Stimulated activated CD4-positive, alpha-beta T cell treated with anti-CD3 and anti-CD28 coated beads, TNF-alpha, amount 100 ng/mL, for 4 hours (primary cell): ENCODE data around the gene KCNIP1.

Experiments used
- DNase-seq, 3 experiments: peaks; one replicate each; pipeline ENCODE4 v3.0.0-alpha.2; 2020; ENCODE audit warnings: low read depth in 3 of 3

KCNIP1 gene

GRCh38 chr5:170503990-170504596 lies at the start of gene KCNIP1:
Gene KCNIP1 (plus strand): TSS chr5:170504020.
- no peak for DNase-seq

- no peak for DNase-seq
These were observed 40.4 kb upstream of the KCNIP1 start for GRCh38 chr5:170463426-170463825.

- no peak for DNase-seq
These were observed 39.3 kb upstream of the KCNIP1 start for GRCh38 chr5:170464280-170465127.

GRCh38 chr5:170466553-170466952 lies 37.3 kb upstream of the KCNIP1 start:
- DNase-seq: no peak

- peak in 1 of 3 experiments; percentile 5 for DNase-seq
These were observed 36.7 kb upstream of the KCNIP1 start for GRCh38 chr5:170466988-170467707.

- DNase-seq: no peak
These were observed 35.1 kb upstream of the KCNIP1 start for GRCh38 chr5:170468633-170469285.

GRCh38 chr5:170469414-170469813 lies 34.4 kb upstream of the KCNIP1 start:
- no peak for DNase-seq

- no peak for DNase-seq
These were observed 33.5 kb upstream of the KCNIP1 start for GRCh38 chr5:170470275-170470674.

- no peak for DNase-seq
These were observed 32.9 kb upstream of the KCNIP1 start for GRCh38 chr5:170470808-170471404.

GRCh38 chr5:170471551-170472178 lies 32.2 kb upstream of the KCNIP1 start:
- no peak for DNase-seq

GRCh38 chr5:170473642-170474041 lies 30.2 kb upstream of the KCNIP1 start:
- DNase-seq: no peak

GRCh38 chr5:170474489-170475274 lies 29.1 kb upstream of the KCNIP1 start:
- DNase-seq: no peak

GRCh38 chr5:170475294-170476000 lies 28.4 kb upstream of the KCNIP1 start:
- no peak for DNase-seq

GRCh38 chr5:170476704-170477103 lies 27.1 kb upstream of the KCNIP1 start:
- no peak for DNase-seq

- DNase-seq: no peak
These were observed 25.9 kb upstream of the KCNIP1 start for GRCh38 chr5:170477906-170478305.

GRCh38 chr5:170478306-170478705 lies 25.5 kb upstream of the KCNIP1 start:
- no peak for DNase-seq

GRCh38 chr5:170479484-170479883 lies 24.3 kb upstream of the KCNIP1 start:
- DNase-seq: no peak

- DNase-seq: no peak
These were observed 23.6 kb upstream of the KCNIP1 start for GRCh38 chr5:170480260-170480659.

- DNase-seq: no peak
These were observed 22.0 kb upstream of the KCNIP1 start for GRCh38 chr5:170481849-170482248.

GRCh38 chr5:170482511-170482910 lies 21.3 kb upstream of the KCNIP1 start:
- DNase-seq: no peak
